ENCODE results near the gene GARIN3. TPM values are rescaled to one million over a fixed set of nuclear protein-coding genes. Genes with fewer than 3 reads are reported as not detected.
"Not testable (repeated sequence)": the region's sequence is repeated elsewhere in the genome, so short reads cannot be mapped to it uniquely, and the experiment has no call there.

Gene GARIN3
- total RNA-seq, 1 donor from 2014 or later, result not detected

GRCh38 chr5:157187046-157187754, 21.1 kb upstream of the GARIN3 start:
- ATAC-seq (no peak), DNase-seq (ENCODE audit: missing footprints) (no peak)
- intact Hi-C loops (cut with DNase I), result no loop called here

- DNase-seq (ENCODE audit: missing footprints) (no peak), ATAC-seq (no peak)
- intact Hi-C loops (cut with DNase I), result no loop called here
Observed at GRCh38 chr5:157186309-157187045, 20.4 kb upstream of the GARIN3 start.

- intact Hi-C loops (cut with DNase I); DNase-seq (ENCODE audit: missing footprints); ATAC-seq: not testable (repeated sequence)
Observed at GRCh38 chr5:157185122-157185521, 19.1 kb upstream of the GARIN3 start.

GRCh38 chr5:157184117-157184670, 18.1 kb upstream of the GARIN3 start:
- no peak for ATAC-seq
- no peak for DNase-seq (ENCODE audit: missing footprints)
- intact Hi-C loops (cut with DNase I), result no loop called here

- ATAC-seq (no peak), DNase-seq (ENCODE audit: missing footprints) (no peak)
- intact Hi-C loops (cut with DNase I), result no loop called here
Observed at GRCh38 chr5:157182143-157182757, 16.2 kb upstream of the GARIN3 start.

GRCh38 chr5:157180374-157181264, 14.6 kb upstream of the GARIN3 start, which contains the start of gene ITK:
Gene ITK (plus strand): TSS chr5:157180840. CDS start chr5:157180978, 138 bp downstream.
- intact Hi-C loops (cut with DNase I), result no loop called here
- no peak for ATAC-seq
- DNase-seq (ENCODE audit: missing footprints), result no peak

GRCh38 chr5:157178966-157179365, 12.9 kb upstream of the GARIN3 start:
- DNase-seq (ENCODE audit: missing footprints) (no peak), ATAC-seq (no peak)
- intact Hi-C loops (cut with DNase I), result no loop called here

GRCh38 chr5:157177953-157178352, 11.9 kb upstream of the GARIN3 start:
- no peak for ATAC-seq
- DNase-seq (ENCODE audit: missing footprints), result no peak
- intact Hi-C loops (cut with DNase I), result no loop called here

GRCh38 chr5:157175071-157175612, 9.1 kb upstream of the GARIN3 start:
- no peak for DNase-seq (ENCODE audit: missing footprints)
- ATAC-seq, result no peak
- intact Hi-C loops (cut with DNase I), result no loop called here

GRCh38 chr5:157172403-157172802, 6.3 kb upstream of the GARIN3 start:
- intact Hi-C loops (cut with DNase I), result no loop called here
- no peak for DNase-seq (ENCODE audit: missing footprints)
- no peak for ATAC-seq

- intact Hi-C loops (cut with DNase I), result no loop called here
- ATAC-seq (no peak), DNase-seq (ENCODE audit: missing footprints) (no peak)
Observed at GRCh38 chr5:157168286-157168685, 2.2 kb upstream of the GARIN3 start.

GRCh38 chr5:157167214-157167621, 1.2 kb upstream of the GARIN3 start:
- no peak for ATAC-seq
- intact Hi-C loops (cut with DNase I), result no loop called here
- no peak for DNase-seq (ENCODE audit: missing footprints)

- intact Hi-C loops (cut with DNase I), result no loop called here
- DNase-seq (ENCODE audit: missing footprints), result no peak
- ATAC-seq, result no peak
Observed at GRCh38 chr5:157165668-157166067, 396 bp downstream of the GARIN3 start.

GRCh38 chr5:157165261-157165660, 803 bp downstream of the GARIN3 start:
- DNase-seq (ENCODE audit: missing footprints) (no peak), ATAC-seq (no peak)
- intact Hi-C loops (cut with DNase I), result no loop called here

- intact Hi-C loops (cut with DNase I), result no loop called here
- DNase-seq (ENCODE audit: missing footprints) (no peak), ATAC-seq (no peak)
Observed at GRCh38 chr5:157164521-157164920, 1.5 kb downstream of the GARIN3 start.

- intact Hi-C loops (cut with DNase I), result no loop called here
- ATAC-seq, result no peak
- DNase-seq (ENCODE audit: missing footprints), result no peak
Observed at GRCh38 chr5:157162919-157163510, 3.0 kb downstream of the GARIN3 start.

- DNase-seq (ENCODE audit: missing footprints) (no peak), ATAC-seq (no peak)
- intact Hi-C loops (cut with DNase I), result no loop called here
Observed at GRCh38 chr5:157161996-157162395, 4.1 kb downstream of the GARIN3 start.

- intact Hi-C loops (cut with DNase I), result no loop called here
- DNase-seq (ENCODE audit: missing footprints), result no peak
- no peak for ATAC-seq
Observed at GRCh38 chr5:157160001-157160400, 6.1 kb downstream of the GARIN3 start.
